Nucleus accumbens (tissue), 56 donors: Measurements from ENCODE around the gene MARF1.

Experiments used
- DNase-seq, 56 donors: peaks; one replicate each; lab custom pipeline; 2025; lab: John Stamatoyannopoulos, UW

MARF1 gene

DNA sequence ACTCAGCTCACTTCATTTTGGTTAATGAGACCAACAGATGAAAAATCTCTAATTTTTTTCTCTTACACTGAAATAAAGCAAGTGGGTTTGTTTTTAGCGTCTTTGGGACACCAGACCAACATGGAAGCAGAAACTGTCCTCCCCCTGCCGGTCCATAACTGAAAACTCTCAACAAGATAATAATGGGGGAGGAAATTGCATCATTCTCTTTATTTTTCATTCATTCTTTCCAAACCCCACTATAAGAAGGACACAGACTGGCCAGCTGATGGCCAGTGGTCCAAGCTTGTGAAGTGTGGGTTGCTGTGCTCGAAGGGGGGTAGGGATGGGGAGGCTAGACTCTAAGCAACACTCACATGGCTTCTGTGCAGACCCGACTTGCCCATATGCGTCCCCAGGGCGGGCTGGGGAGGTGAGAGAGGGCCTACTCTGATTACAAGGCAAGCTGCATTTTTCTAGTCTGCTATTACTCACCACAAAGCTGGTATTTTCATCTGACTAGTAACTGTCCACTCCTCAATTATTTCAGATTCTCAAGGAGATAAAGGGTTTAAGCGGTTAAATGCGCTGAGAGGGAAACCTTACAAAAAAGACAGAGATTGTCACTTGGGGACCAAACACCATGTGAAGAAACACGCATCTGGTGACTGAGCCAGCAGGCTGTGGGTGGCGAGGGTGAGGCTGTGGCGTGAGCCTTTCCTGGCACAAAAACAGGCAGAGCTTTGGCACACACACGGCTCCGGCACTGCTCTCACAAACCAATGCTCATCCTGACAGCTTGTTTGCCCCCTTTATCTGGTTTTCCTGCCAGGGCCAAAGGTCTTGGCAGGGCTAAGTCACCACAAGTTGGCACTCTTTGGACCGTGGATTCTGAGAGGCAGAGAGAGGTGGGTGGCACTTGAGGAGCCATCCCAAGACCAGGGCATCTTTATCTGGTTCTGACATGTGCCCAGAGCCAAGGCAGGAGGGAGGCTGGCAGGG lies 38.2 kb downstream of the MARF1 start:
- peak in 19 of 56 donors; percentile 3 to 43 (median 10) for DNase-seq

DNA sequence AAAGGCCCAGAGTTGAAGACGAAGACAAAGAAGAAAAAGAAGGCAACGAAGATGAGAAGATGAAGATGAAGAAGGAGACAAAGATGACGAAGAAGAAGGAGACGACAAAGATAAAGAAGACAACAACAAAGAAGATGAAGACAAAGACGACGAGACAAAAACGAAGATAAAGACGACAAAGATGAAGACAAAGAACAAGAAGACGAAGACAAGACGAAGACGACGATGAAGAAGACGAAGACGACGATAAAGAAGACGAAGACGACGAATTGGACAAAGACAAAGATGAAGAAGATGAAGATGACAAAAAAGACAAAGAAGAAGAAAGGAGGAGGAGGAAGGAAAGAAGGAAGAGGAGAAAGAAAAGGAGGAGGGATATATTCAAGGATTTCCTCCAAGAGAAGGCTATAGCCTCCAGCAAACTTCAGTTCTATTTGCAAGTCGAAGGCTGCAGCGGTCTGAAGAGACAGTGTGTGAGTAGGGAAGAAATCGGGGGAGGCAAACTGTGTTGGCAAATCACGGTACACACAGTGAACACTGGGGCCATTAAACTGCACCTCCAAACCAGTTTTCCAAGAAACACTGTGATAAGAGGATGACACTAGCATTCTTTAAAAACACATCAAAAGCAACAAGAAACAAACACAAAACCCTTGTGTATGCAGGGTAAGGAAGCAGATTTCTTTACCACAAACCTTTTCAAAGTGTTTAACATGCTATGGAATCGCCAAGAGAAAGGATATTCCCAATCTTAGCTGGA lies 40.5 kb downstream of the MARF1 start:
- no peak for DNase-seq

DNA sequence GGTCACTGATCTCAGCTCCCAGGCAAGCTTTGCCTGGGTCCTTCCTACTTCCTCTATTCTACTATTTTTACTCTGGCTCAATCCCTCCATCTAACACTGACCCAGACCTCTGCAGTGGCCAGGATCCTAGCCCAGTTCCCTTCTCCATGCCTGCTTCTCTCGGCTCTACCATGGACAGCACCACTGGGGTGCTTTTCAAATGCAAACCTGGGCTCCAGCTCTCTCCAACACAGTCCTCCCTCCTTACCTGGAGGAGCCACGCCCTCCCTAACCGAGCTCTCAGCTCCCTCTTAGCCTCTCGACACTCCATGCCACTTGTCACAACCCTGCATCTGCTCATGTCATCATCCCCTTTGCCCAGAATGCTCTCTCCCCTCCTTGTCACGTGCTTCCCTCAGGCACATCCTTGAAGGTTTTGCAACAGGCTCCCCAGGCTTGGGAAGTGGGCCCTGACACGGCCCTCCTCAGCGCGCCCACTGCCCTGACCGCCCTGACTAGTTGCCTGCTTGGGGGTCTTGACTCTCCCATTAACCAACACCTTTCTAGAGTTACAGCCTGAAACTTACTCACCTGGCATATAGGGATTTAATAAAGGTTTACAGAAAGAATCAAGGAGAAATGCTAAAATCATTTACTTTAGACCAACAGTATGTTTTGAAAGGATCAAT lies 41.6 kb downstream of the MARF1 start:
- DNase-seq: no peak

DNA sequence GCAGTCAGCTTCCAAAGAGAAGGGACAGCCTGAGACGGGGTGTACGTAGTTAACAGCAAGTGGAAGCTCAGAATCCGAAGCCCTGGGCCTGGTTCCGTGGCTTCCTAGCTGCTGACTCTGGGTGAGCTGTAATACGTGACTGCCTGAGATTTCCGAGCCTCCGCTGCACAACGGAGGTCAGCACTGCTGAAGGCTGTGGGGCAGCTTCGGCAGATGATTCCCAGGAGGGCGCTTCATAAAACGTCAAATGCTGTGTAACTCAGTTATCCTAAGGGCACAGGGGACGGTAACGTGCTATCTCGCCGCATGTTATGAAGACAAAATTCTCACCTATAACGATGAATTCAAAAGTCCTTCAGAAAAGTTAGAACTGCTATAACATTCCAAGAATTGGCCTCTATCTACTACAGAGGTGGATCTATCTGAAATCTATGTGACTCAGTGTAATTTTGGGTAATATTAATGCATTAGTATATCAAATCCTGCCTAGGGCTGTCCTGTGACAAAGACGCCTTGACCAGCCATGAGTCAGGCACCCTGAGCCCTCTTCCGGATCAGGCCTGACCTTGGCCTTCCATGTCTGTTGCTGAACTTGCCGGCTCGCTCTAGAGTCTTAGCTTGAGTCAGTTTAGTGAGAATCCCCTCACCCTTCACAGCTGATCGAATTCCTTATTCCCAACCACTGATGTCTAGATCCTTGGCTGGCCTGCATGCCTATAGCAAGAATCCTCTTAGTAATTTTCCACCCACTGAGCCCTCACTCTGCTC lies 43.5 kb downstream of the MARF1 start:
- DNase-seq: no peak

DNA sequence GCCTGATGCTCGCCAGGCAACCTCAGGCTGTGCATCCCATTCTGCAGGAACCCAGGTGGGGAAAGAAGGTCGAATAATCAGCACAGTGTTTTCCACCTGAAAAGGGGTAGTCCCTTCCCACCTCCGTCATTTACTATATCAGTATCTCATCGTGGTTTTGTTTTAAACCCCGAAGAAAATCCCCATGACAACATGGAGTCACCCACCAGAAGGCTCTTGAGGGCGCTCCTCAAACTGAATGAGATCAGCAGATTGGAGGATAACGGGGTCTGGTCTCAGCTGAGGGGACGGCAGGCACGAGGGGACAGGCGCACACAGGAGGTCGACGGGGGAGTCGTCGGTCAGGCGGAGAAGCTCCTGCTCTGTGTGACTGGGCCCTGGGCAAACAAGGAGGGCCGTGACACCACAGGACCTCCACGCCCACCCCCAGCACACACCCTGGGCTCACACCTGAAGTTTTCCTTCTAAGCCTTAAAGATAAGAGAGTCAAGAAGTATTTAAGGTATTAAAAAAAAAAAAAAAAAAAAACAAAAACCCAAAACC lies 44.2 kb downstream of the MARF1 start:
- no peak for DNase-seq

DNA sequence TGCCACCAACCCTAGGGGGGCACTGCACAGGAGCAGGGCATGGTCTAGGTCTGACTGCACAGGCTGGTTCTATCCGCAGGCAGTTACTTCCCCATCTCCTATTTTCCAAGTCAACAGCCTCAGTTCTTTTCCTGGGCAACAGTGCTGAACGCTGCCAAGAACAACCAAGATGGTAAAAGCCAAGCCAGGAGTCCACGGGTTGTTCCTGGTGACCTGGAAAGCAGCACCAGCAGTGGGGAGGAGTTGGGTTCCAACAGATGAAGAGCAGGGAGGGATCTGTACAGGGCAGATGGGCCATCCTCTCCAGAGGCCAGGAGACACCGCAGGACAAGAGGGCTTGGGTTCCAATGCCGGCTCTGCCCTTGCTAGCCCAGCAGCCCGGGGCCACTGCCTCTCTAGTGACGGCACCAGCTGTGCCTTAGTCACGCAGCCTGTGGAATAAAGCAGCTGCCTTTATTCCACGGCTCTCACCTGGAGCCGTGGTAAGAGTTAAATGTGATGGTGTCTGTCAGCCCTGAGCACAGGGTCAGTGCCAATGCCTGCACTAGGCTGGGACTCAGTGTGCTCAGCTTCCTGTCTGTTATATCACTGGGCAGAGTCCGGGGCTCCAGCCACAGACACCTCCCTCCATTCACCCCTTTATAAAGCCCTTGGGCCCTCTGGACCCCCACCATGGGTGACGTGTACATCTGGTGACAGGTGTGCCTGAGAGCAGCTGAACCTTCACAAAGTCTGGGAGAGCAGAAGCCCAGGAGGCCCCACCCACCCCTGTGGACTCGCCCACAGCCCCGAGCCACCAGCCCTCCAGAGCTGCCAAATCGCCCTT lies 44.9 kb downstream of the MARF1 start:
- peak in 1 of 56 donors; percentile 7 for DNase-seq

DNA sequence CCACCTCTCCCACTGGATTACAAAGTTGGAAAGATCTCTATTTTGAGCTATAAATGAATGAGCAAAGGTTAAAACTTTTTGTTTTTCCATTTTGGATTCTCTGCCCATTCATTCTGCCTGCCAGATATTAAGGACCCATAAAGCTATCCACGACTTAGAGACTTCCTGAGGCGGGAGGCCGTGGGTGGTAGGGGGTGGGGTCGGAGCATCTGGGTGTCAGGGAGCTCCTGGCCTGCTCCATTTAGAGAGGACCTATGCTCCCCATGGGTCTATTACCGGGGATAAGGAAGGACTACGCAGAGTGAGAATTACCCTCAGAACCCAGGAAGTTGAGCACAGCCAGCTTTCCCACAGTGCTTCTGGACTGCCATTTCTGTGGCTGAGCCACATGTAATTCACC lies 45.8 kb downstream of the MARF1 start:
- no peak for DNase-seq

DNA sequence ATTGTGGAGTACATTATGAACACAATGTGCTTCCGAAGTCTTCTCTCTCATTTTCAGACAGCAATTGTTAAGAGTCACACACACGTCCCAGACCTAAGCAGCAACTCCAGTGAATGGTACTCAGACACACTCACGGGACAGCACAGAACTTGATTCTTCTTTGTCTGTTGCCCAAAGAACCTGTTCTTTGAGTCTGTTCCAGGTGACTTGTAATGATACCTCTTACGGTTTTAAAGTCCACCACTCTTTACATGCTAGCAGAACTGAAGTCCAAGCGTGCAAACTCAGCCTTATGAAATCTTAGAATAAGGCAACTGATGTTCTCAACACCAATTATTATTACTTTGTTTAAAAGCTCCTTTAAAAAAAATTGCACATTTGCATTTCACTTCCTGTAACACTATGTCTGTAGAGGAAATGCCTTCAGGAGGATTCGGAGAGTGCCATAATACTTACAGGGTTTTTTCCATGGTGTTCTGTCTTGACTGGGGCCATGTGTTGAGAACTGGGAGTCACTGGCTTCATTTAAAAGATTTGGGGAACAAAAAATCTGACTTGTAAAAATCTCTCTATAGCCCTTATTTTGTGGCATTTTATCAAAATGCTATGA lies 48.1 kb downstream of the MARF1 start:
- DNase-seq: no peak

DNA sequence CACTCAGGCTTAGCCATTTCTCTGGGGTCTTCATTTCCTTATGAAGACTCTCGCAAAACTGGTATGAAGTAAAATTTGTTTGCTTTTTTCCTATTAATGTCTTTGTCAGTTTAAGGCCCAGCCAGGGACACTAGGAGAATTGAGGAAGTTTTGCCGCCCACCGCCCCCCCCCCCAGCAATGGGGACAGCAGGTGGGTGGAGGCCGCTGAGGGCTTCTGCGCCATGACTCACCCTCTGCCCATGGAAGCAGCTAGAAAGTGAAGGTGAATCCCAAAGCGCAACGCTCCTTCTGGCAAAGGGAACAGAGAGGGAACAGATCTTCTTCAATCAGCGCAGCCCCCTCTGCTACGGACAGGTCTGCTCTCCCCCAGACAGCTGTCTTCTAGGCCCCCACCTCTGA lies 49.7 kb downstream of the MARF1 start:
- peak in 1 of 56 donors; percentile 3 for DNase-seq

DNA sequence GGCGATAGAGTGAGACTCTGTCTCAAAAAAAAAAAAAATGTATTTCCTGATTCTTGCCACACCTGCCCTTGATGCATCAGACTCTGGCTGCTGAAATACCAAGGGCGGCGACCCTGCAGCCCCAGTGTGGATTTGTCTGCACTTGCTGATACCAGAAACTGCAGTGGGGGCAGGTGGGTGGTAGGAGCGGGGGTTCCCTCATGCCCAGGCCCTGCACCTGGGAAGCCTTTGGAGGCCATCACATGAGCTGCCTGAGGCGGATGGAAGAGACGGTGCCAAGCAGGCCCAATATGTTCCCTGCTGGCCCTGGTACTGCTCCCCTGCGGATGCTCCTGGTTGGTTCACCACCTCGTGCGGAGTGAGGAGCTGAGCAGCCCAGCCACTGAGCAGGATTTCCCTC lies 50.6 kb downstream of the MARF1 start:
- DNase-seq: no peak

DNA sequence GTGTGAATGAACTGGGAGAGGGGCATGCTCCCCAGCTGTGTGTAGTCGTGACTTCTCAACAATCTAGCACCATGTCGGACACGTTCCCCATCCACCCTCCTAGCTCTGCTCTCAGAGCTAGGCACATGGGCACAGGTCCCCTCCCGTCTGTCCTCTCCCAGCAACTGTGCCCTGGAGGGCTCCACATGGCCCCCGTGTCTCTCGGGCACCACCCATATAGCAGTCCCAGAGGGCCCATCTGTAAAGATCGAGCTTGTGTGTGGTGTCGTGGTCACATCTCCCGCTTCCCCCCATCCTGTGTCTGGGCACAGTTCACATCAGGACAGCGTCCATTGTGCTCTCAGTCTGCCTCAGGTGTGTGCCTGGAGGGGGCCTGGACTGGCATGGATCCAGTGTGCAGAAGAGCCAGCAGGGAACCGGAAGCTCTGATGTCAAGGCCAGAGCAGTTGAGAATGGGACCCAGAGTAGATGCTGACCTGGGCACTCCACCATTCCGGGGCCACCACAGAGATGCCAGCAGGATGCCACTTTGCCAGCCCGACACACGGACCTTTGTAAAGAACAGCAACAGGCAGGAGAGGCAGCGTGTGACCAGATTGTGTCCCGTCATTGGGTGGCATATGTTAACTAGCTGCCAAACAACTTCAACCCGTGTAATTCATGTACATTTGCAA lies 55.7 kb downstream of the MARF1 start:
- DNase-seq: no peak

DNA sequence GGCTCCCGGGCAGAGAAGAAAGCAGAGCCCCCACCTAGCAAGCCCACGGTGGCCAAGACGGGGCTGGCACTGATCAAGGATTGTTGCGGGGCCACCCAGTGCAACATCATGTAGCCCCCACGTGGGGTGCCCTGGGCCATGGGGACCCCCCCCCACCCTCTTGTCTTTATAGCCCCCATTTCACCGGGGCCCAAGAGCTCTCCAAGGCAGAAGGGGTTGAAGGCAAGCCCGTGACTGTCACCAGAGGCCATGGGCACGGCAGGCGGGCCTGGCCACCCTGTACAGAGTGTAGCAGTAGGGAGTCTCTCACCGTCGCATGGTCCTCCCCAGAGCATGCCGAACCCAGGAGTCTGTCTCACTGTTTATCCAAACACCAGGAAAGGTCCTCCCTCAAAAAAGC lies 56.2 kb downstream of the MARF1 start:
- DNase-seq: no peak

DNA sequence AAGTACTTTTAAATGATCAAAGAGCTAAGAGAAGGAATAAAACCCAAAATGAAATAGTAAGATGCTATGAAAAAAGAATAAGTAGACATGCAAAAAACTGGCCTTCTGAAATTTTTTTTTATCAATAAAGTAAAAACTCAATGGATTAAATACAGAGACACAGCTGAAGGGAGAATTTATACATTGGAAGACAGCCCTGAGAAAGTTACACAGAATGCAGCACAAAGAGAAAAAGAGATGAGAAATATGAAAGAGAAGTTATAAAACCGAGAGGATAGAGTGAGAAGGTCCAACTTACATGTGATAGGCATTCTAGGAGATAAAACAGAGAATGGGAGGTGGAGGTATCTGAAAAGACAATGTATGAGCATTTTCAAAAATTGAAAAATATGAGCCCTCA lies 57.0 kb downstream of the MARF1 start:
- DNase-seq: no peak

DNA sequence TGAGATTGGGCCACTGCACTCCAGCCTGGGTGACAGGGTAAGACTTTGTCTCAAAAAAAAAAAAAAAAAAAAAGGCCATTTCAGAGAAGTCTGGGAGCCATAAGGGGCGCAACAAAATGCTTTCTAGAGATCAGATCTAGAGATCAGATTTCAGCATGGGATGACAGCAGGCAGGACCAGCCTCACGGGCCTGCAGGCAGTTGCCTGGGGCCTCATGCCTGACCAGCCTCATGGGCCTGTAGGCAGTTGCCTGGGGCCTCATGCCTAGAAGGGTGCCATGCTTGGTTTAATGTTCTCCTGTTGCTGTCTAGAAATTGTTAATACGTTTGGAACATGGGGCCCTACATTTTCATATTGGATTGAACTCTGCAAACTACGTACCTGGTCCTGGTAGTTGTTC lies 59.4 kb downstream of the MARF1 start:
- DNase-seq: no peak

DNA sequence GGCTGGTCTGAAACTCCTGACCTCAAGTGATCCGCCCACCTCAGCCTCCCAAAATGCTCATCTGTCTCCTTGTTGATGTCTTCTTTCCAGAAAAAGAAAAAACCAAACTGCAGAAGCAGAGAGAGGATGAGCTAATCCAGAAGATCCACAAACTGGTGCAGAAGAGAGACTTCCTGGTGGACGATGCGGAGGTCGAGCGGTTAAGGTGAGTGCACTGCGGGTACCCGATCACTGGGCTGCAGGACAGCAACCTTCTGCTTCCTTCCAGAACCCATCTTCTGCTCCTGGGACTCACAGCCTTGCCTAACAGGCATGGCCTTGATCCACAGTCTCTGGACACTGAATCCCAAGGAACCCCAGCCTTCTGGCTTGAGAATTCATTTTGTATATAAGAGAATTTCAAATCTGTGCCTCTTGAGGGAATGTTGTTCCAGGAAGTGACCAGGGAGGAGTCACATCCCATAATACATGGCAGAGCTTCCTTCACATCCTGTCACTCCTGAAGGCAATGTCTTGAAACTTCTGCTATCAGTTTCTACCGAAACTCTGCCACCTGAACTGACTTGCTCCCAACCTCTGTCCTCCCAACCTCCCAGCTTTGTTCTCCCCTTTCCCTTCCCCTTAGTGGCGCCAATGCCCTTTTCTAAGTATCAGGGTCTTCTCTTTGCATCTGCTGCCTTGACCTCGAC lies 61.7 kb downstream of the MARF1 start:
- DNase-seq: no peak

DNA sequence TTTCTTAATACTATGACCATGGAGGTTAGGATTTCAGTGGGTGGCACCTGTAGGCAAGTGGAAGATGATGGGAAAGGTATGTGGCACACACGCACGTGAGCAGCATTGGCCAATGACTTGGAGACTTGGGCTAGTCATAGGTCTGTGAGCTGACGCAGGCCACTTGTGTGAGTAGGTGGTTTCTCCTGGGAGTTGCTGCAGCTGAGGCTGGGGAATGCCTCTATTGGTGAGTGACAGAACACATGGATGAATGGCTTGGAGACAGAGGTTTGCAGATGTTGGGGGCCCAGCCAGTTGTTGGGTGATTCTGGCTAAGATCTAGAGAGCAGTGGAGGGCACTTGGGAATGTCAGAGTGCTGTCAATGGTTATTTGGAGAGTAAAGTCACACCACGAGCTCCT lies 64.1 kb downstream of the MARF1 start:
- no peak for DNase-seq
